Renal pelvis (tissue), 3 donors: ENCODE measurements around the gene KNSTRN. TPM values are rescaled to one million over a fixed set of nuclear protein-coding genes. Genes with fewer than 3 reads are reported as not detected.

Experiments used
- polyA plus RNA-seq, 3 donors: library from polyadenylated mRNA; unstranded; fragments of 120-200 nt; gene quantifications; one replicate each; pipeline ENCODE4 v1.2.1, GENCODE V29; 2013; ENCODE audit not compliant: insufficient read length in 3 of 3

The KNSTRN gene
- polyA plus RNA-seq, 3 donors, result 31.4 to 33.6 (median 32.2) TPM

Other genes with a start within 250 kb of the KNSTRN start
- gene BUB1B, start 221.7 kb upstream of the KNSTRN start, polyA plus RNA-seq, result 10 to 100 TPM; 29.3 to 38.0 (median 32.2) TPM
- 1 to 10 TPM; 6.8 to 8.0 (median 7.7) TPM for gene PAK6, start 143.7 kb upstream of the KNSTRN start, polyA plus RNA-seq
- under 1 TPM in 2 of 3 donors, not detected in 1; 0.34 to 0.40 TPM for gene ANKRD63, start 99.7 kb upstream of the KNSTRN start, polyA plus RNA-seq
- 10 to 100 TPM in 2 of 3 donors, 1 to 10 TPM in 1; 9.0 to 10.8 (median 10.4) TPM for gene PLCB2, start 74.8 kb upstream of the KNSTRN start, polyA plus RNA-seq
- gene INAFM2, start 59.0 kb upstream of the KNSTRN start, polyA plus RNA-seq, result 10 to 100 TPM in 2 of 3 donors, 1 to 10 TPM in 1; 9.9 to 17.6 (median 13.5) TPM
- 1 to 10 TPM; 6.2 to 9.3 (median 6.9) TPM for gene CCDC9B, start 41.8 kb upstream of the KNSTRN start, polyA plus RNA-seq
- not detected for gene PHGR1, start 31.7 kb upstream of the KNSTRN start, polyA plus RNA-seq
- under 1 TPM; 0.16 to 0.58 (median 0.44) TPM for gene DISP2, start 24.5 kb upstream of the KNSTRN start, polyA plus RNA-seq
- 100 to 1,000 TPM in 2 of 3 donors, 10 to 100 TPM in 1; 62.1 to 103 (median 100) TPM for gene IVD, start 23.1 kb downstream of the KNSTRN start, polyA plus RNA-seq
- gene BAHD1, start 58.2 kb downstream of the KNSTRN start, polyA plus RNA-seq, result 10 to 100 TPM; 24.7 to 28.5 (median 27.7) TPM
- 10 to 100 TPM; 33.1 to 39.9 (median 38.8) TPM for gene CHST14, start 88.3 kb downstream of the KNSTRN start, polyA plus RNA-seq
- 10 to 100 TPM; 24.6 to 32.4 (median 27.2) TPM for gene CCDC32, start 182.3 kb downstream of the KNSTRN start, polyA plus RNA-seq
- gene RPUSD2, start 186.6 kb downstream of the KNSTRN start, polyA plus RNA-seq, result 10 to 100 TPM; 10.5 to 16.3 (median 15.0) TPM
- gene KNL1, start 211.5 kb downstream of the KNSTRN start, polyA plus RNA-seq, result 10 to 100 TPM; 16.5 to 21.5 (median 19.1) TPM